Upper lobe of left lung (tissue), 4 donors: Measurements from ENCODE around the gene FLYWCH1.

Experiments used
- CTCF ChIP-seq, 6 experiments: fragments of 450-650 bp in 4 of 6; fragments of 200-600 bp in 2 of 6; sonication (generic) in 2 of 6; IDR thresholded peaks; one replicate each; pipeline ENCODE4 v1.5.1; 2016 to 2019; ENCODE audit warnings: antibody characterized with exemption in 6 of 6
- EP300 ChIP-seq, 4 donors: sonication (generic); formaldehyde crosslinking; IDR thresholded peaks; one replicate each; pipeline ENCODE4 v1.5.1; 2017; ENCODE audit warnings: antibody characterized with exemption in 4 of 4, control low read depth in 2 of 4
- POLR2A ChIP-seq, 4 donors: fragments of 450-650 bp; IDR thresholded peaks; one replicate each; pipeline ENCODE4 v1.5.1; 2016 to 2017; ENCODE audit warnings: antibody characterized with exemption in 4 of 4, mild to moderate bottlenecking in 2 of 4
- POLR2AphosphoS5 ChIP-seq, 2 donors: sonication (generic); formaldehyde crosslinking; IDR thresholded peaks; one replicate each; pipeline ENCODE4 v1.5.1; 2017; ENCODE audit warnings: antibody characterized with exemption in 2 of 2

- TF ChIP-seq POLR2AphosphoS5 (IDR thresholded peaks at IDR 0.05) (no peak), CTCF (IDR thresholded peaks at IDR 0.05) (no peak), POLR2A (IDR thresholded peaks at IDR 0.05) (no peak), EP300 (IDR thresholded peaks at IDR 0.05) (no peak)
These were observed 52.2 kb downstream of the FLYWCH1 start, which contains the start of gene KREMEN2 for GRCh38 chr16:2963723-2964474.
